ENCODE measurements around the gene GATA6. TPM values are rescaled to one million over a fixed set of nuclear protein-coding genes. Genes with fewer than 3 reads are reported as not detected.

Gene GATA6
- polyA plus RNA-seq, 6 donors from 2014 or later = not detected

DNA sequence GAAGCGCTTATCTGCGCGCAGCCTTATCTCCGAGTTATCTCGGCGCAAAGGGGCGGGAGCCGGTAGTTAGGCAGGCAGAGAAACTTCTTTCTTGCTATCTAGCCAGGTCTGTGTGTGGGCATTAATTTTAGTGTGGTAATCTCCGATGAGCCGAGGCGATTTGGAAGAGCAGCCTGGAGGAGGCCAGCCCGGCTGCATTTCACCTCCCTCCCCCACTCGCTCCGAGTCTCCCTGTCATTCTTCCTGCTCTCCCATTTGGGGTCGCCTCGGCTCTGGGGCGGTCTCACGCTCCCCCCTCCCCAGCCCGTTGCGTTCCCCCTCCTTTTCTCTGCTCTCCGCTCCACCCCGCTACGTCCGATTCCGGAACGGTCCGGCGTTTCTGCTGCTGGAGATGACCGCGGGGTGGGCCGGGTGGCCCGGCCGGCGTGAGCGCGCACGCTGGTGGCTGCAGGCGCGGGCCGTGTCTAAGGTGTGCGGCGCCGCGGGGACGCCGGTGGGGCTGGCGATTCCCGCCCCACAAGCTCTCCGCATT is 566 bp downstream of the GATA6 start:
- ATAC-seq (ENCODE audit: low read depth in 2 of 2) = no peak
- Mint-ChIP-seq H3K4me3 (peak overlapping the region; percentile 64 to 86 (median 72)), H3K9me3 (peaks cover 0 to 3% (median 0%) of the 10 kb centered on the region in 7 donors), H3K4me1 (peaks cover 8 to 25% (median 15%) of the 10 kb centered on the region in 3 donors), H3K27me3 (peaks cover 28 to 75% (median 62%) of the 10 kb centered on the region in 3 donors), H3K36me3 (no peaks in the 10 kb centered on the region), H3K27ac (peak overlapping the region in 2 of 6 donors; percentile 32 to 93)
- no peak for DNase-seq

DNA sequence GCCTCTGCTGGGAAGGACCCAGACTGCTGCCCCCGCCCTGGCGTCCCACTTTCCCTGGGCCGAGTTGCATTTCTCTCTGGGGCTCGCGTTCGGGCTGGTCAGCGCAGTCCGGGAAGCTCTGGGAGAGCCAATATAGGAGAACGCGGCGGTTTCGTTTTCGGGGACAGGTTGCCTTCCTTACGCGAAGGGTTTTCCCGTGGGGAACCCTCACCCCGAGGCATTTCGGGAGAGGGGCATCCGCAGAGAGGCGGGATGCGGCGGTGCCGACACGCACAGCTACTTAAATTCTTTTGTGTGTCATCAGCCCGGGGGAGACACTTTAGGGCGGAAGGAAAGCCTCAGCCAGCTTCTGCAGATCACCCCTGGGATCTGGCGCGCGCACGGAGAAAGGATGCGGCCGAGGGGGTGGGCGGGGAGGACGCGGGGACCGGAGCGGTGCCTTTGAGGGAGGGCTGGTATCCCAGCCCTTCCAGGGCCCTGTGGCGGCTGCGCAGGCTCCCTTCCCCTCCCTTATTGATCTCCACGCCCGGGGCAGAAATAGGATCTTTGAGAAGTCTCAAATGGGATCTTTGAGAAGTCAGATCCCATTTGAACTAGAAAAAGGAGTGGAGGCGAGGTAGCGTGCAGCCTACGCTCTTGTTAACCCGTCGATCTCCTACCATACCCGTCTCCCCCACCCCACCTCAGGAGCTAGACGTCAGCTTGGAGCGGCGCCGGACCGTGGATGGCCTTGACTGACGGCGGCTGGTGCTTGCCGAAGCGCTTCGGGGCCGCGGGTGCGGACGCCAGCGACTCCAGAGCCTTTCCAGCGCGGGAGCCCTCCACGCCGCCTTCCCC is 1.2 kb downstream of the GATA6 start:
- H3K36me3 Mint-ChIP-seq = no peaks in the 10 kb centered on the region
- ATAC-seq (ENCODE audit: low read depth in 2 of 2) (no peak), DNase-seq (no peak)
- H3K27ac Mint-ChIP-seq = no peak overlapping the region
- peaks cover 28 to 75% (median 60%) of the 10 kb centered on the region in 3 donors for H3K27me3 Mint-ChIP-seq
- peaks cover 0 to 3% (median 0%) of the 10 kb centered on the region in 7 donors for H3K9me3 Mint-ChIP-seq
- peak overlapping the region; percentile 29 to 85 (median 76) for H3K4me3 Mint-ChIP-seq
- peaks cover 8 to 25% (median 15%) of the 10 kb centered on the region in 3 donors for H3K4me1 Mint-ChIP-seq

- peaks cover 0 to 4% (median 0%) of the 10 kb centered on the region in 7 donors for H3K9me3 Mint-ChIP-seq
- H3K27ac Mint-ChIP-seq = no peak overlapping the region
- ATAC-seq (ENCODE audit: low read depth in 2 of 2) = no peak
- H3K36me3 Mint-ChIP-seq = no peaks in the 10 kb centered on the region
- peak overlapping the region in 2 of 8 donors; percentile 29 to 76 for H3K4me3 Mint-ChIP-seq
- peaks cover 33 to 72% (median 55%) of the 10 kb centered on the region in 3 donors for H3K27me3 Mint-ChIP-seq
- DNase-seq = no peak
- H3K4me1 Mint-ChIP-seq = peaks cover 8 to 25% (median 15%) of the 10 kb centered on the region in 3 donors
Observed at GRCh38 chr18:22171258-22172119, 2.1 kb downstream of the GATA6 start.

DNA sequence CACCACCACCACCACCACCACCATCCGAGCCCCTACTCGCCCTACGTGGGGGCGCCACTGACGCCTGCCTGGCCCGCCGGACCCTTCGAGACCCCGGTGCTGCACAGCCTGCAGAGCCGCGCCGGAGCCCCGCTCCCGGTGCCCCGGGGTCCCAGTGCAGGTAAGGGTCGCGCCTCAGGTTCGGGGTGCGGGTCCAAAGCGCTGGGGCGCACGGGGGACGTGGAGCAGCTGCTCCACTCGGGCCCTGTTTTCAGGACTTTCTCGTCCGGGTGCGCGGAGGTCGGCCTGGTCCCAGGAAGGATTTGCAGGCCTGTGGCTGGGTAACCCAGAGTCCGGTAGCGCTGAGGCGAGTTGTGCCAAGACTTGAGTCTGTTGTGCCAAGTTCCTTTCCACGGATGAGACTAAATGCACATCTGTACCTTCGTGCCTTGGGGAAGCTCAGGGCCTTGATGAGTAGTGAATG is 2.8 kb downstream of the GATA6 start:
- peaks cover 0 to 4% (median 0%) of the 10 kb centered on the region in 7 donors for H3K9me3 Mint-ChIP-seq
- no peaks in the 10 kb centered on the region for H3K36me3 Mint-ChIP-seq
- peak overlapping the region in 1 of 8 donors; percentile 47 for H3K4me3 Mint-ChIP-seq
- H3K27me3 Mint-ChIP-seq = peaks cover 34 to 69% (median 49%) of the 10 kb centered on the region in 3 donors
- H3K4me1 Mint-ChIP-seq = peaks cover 8 to 25% (median 15%) of the 10 kb centered on the region in 3 donors
- ATAC-seq (ENCODE audit: low read depth in 2 of 2) (no peak), DNase-seq (no peak)
- no peak overlapping the region for H3K27ac Mint-ChIP-seq

GRCh38 chr18:22172594-22173049 is 3.2 kb downstream of the GATA6 start:
- DNase-seq (no peak), ATAC-seq (ENCODE audit: low read depth in 2 of 2) (no peak)
- Mint-ChIP-seq H3K27ac (no peak overlapping the region), H3K27me3 (peaks cover 36 to 69% (median 53%) of the 10 kb centered on the region in 3 donors), H3K36me3 (peaks cover 0 to 5% of the 10 kb centered on the region in 2 donors), H3K9me3 (peaks cover 0 to 7% (median 2%) of the 10 kb centered on the region in 7 donors), H3K4me3 (peak overlapping the region in 2 of 8 donors; percentile 16 to 47), H3K4me1 (peaks cover 8 to 25% (median 15%) of the 10 kb centered on the region in 3 donors)

GRCh38 chr18:22173221-22173927 is 4.0 kb downstream of the GATA6 start:
- ATAC-seq (ENCODE audit: low read depth in 2 of 2) = no peak
- H3K27me3 Mint-ChIP-seq = peaks cover 34 to 67% (median 50%) of the 10 kb centered on the region in 3 donors

DNA sequence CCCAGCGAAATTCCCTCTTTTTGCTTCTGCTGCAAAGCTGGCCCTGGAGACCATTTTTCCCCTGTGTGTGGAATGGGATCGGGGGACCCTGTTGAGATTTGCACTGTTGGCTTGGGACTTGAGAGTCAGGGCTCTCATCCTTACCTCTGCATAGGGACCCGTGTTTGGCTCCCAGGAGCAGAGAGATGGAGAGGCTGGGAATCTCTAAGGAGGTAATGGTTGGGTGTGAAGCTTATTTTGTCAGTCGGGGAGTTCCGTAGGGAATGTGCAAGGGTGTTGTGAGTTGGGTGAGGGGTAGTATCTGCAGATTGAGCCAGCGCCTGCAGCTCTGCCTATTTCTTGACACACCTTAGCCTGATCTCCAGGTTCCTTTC is 4.5 kb downstream of the GATA6 start:
- peaks cover 0 to 8% (median 3%) of the 10 kb centered on the region in 7 donors for H3K9me3 Mint-ChIP-seq
- peak overlapping the region in 1 of 6 donors; percentile 27 for H3K27ac Mint-ChIP-seq
- H3K27me3 Mint-ChIP-seq = peaks cover 31 to 69% (median 47%) of the 10 kb centered on the region in 3 donors
- no peak for ATAC-seq (ENCODE audit: low read depth in 2 of 2)
- peaks cover 8 to 15% (median 15%) of the 10 kb centered on the region in 3 donors for H3K4me1 Mint-ChIP-seq
- no peak overlapping the region for H3K4me3 Mint-ChIP-seq
- peaks cover 0 to 7% of the 10 kb centered on the region in 2 donors for H3K36me3 Mint-ChIP-seq
- DNase-seq = no peak

More at GRCh38 chr18:22173221-22173927, 4.0 kb downstream of the GATA6 start:
- Mint-ChIP-seq H3K36me3 (peaks cover 0 to 7% of the 10 kb centered on the region in 2 donors), H3K4me3 (no peak overlapping the region), H3K4me1 (peaks cover 8 to 19% (median 15%) of the 10 kb centered on the region in 3 donors), H3K9me3 (peaks cover 0 to 8% (median 3%) of the 10 kb centered on the region in 7 donors), H3K27ac (no peak overlapping the region)
- DNase-seq = no peak

DNA sequence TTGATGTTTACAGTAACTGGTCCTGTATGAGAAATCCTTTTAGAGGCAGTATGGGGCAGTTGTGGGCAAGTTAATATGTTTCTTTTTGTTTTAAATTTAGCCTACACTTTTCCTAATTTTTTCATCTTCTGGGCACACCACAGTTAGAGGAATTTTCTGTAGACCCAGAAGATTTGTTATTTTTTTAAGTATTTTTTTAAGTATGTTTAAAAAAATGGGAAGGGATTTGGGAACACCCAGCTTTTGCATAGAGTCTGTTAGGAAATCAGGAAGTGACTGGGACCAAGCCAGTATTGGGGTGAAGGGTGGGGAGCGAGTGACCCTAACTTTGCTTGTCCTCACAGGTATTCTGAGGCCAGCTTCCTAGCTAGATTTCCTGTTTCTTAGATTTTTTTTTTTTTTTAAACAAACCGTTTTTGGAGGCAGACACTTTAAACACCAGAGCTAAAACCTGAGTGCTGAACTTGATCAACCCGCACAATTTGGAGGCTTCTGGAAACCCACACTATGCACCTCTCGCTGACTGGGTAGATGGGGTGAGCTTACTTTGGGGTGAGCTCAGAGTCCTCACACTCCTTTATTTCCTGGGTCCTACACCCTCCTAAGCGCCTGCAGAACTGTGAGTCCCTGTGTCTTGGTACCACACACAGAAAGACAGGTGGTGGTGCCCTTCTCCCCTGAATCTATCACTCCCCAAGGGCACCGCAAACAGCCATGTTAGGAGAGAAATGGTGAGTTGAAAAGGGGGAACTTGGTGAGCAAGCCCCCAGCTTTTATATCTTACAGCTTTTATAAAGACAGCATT is 5.2 kb downstream of the GATA6 start:
- Mint-ChIP-seq H3K4me3 (no peak overlapping the region), H3K27me3 (peaks cover 31 to 67% (median 45%) of the 10 kb centered on the region in 3 donors), H3K4me1 (peaks cover 8 to 14% (median 11%) of the 10 kb centered on the region in 3 donors), H3K36me3 (peaks cover 0 to 7% of the 10 kb centered on the region in 2 donors), H3K9me3 (peaks cover 0 to 8% (median 3%) of the 10 kb centered on the region in 7 donors), H3K27ac (no peak overlapping the region)
- ATAC-seq (ENCODE audit: low read depth in 2 of 2) (no peak), DNase-seq (no peak)

- Mint-ChIP-seq H3K27me3 (peaks cover 27 to 65% (median 45%) of the 10 kb centered on the region in 3 donors), H3K4me1 (peaks cover 2 to 11% (median 3%) of the 10 kb centered on the region in 3 donors), H3K9me3 (peaks cover 0 to 10% (median 3%) of the 10 kb centered on the region in 7 donors), H3K27ac (no peak overlapping the region), H3K4me3 (no peak overlapping the region), H3K36me3 (peaks cover 0 to 7% of the 10 kb centered on the region in 2 donors)
- ATAC-seq (ENCODE audit: low read depth in 2 of 2) (no peak), DNase-seq (no peak)
Observed at GRCh38 chr18:22175346-22175745, 6.0 kb downstream of the GATA6 start.

- ATAC-seq (ENCODE audit: low read depth in 2 of 2) (no peak), DNase-seq (no peak)
- peaks cover 27 to 67% (median 39%) of the 10 kb centered on the region in 3 donors for H3K27me3 Mint-ChIP-seq
- peaks cover 0 to 6% (median 0%) of the 10 kb centered on the region in 3 donors for H3K4me1 Mint-ChIP-seq
- H3K9me3 Mint-ChIP-seq = peaks cover 0 to 10% (median 3%) of the 10 kb centered on the region in 7 donors
- H3K36me3 Mint-ChIP-seq = peaks cover 0 to 7% of the 10 kb centered on the region in 2 donors
- peak overlapping the region in 1 of 8 donors; percentile 69 for H3K4me3 Mint-ChIP-seq
- H3K27ac Mint-ChIP-seq = no peak overlapping the region
Observed at GRCh38 chr18:22176420-22177326, 7.3 kb downstream of the GATA6 start.
